ENCODE data around the gene PTGES.
"Not testable (repeated sequence)": the region's sequence is repeated elsewhere in the genome, so short reads cannot be mapped to it uniquely, and the experiment has no call there.

PTGES gene

GRCh38 chr9:129752900-129753729, at the start of gene PTGES:
Gene PTGES (minus strand): TSS chr9:129753042. CDS start chr9:129753012, 30 bp downstream.
- in situ Hi-C loops (cut with HindIII; ENCODE audit: low sequenced_read_pairs) = no loop called here

DNA sequence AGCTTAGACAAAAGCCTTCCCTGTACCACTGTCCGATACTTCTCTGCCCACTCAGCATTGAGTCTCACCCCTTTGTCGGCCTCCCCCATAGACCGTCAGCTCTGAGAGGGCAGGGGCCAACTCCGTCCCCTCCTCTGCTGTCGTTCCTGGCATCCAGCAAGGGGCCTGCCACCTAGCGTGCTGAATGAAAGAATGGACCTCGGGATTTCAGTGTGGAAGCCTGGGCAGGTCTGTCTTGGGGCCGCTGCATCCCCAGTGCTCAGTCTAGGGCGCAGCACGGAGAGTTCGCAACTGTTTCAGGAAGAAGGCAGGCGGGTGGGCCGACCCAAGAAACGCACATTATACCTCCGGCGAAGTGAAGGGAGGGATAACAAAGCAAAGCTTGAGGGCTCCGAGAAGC, 48.7 kb upstream of the PTGES start:
- in situ Hi-C loops (cut with HindIII; ENCODE audit: low sequenced_read_pairs) = no loop called here

GRCh38 chr9:129798973-129799372, 46.1 kb upstream of the PTGES start:
- in situ Hi-C loops (cut with HindIII; ENCODE audit: low sequenced_read_pairs) = no loop called here

DNA sequence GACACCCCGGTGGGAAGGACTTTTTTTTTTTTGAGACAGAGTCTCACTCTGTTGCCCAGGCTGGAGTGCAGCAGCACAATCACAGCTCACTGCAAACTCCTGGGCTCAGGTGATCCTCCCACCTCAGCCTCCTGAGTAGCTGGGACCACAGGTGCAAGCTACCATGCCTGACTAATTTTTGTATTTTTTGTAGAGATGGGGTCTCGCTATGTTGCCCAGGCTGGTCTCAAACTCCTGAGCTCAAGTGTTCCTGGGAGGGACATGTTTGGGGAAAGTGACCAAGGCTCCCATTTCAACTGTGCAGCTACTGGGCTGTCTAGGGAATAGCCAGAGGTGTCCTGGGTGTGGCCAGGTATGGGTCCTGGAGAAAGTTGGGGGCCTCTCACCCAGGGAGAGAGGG, 43.2 kb upstream of the PTGES start:
- in situ Hi-C loops (cut with HindIII; ENCODE audit: low sequenced_read_pairs) = not testable (repeated sequence)

GRCh38 chr9:129794549-129794948, 41.7 kb upstream of the PTGES start:
- in situ Hi-C loops (cut with HindIII; ENCODE audit: low sequenced_read_pairs) = no loop called here

GRCh38 chr9:129786481-129786880, 33.6 kb upstream of the PTGES start:
- in situ Hi-C loops (cut with HindIII; ENCODE audit: low sequenced_read_pairs) = no loop called here

DNA sequence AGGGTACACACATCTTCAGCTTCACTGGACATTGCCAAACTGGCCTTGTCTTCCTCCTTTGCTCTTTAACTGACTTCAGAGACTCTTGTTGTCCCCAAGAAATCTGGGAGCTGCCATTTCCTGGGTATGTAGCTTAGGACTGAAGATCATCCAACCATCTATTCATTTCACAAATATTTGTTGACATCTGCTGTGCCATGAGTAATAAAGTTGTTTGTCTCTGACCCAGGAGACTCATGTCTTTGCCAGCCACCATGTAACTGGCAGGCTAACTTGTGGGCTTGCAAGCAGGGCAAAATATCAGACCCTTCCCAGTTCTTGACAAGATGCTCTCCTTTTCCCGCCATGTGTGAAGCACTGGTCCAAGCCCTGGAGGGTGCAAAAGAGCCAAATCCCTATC, 33.0 kb upstream of the PTGES start:
- in situ Hi-C loops (cut with HindIII; ENCODE audit: low sequenced_read_pairs) = no loop called here

- in situ Hi-C loops (cut with HindIII; ENCODE audit: low sequenced_read_pairs) = not testable (repeated sequence)
These were observed 32.1 kb upstream of the PTGES start for GRCh38 chr9:129784970-129785369.

DNA sequence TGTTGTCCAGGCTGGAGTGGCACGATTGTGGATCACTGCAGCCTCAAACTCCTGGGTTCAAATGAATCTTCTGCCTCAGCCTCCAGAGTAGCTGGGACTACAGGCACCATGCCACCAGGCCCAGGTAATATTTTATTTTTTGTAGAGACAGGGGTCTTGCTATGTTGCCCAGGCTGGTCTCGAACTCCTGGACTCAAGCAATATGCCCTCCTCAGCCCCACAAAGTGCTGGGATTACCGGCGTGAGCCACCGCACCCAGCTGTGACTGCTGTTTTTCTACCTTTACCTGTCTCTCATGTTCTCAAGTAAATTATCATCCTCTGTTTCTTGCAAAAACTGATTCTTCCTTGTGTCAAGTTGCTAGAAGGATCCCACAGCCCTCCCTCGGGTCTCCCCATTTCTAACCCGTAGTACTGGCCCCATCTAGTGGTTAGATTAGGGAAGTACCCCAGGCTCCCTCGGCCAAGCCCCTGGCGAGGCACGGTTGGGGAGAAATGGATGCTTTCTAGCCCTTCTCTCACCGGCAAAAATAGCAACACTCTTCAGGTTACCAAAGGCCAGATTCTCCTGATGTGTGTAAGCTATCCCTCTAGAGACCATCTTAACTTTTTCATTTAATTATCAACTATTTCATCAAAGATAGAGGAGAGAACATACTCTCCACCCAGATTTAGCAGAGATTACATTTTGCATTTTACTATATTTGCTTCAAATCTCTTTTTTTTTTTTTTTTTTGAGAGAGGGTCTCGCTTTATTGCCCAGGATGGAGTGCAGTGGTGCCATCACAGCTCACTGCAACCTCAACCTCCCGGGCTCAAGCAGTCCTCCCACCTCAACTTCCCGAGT, 30.9 kb upstream of the PTGES start:
- in situ Hi-C loops (cut with HindIII; ENCODE audit: low sequenced_read_pairs) = no loop called here

DNA sequence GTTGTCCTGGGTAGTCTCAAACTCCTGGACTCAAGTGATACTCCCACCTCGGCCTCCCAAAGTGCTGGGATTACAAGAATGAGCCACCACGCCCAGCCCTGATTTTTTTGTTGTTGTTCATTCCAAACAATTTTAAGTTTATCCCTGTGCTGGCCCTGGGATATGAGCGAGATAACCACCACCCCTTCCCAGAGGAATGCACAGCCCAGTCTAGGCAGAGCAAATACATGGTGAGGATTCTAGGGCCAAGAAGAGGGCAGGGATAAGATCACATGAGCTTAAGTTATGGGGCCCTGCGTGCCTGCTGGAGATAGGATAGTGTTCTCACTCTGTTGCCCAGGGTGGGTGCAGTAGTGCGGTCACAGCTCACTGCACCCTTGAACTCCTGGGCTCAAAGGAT, 29.1 kb upstream of the PTGES start:
- in situ Hi-C loops (cut with HindIII; ENCODE audit: low sequenced_read_pairs) = no loop called here

DNA sequence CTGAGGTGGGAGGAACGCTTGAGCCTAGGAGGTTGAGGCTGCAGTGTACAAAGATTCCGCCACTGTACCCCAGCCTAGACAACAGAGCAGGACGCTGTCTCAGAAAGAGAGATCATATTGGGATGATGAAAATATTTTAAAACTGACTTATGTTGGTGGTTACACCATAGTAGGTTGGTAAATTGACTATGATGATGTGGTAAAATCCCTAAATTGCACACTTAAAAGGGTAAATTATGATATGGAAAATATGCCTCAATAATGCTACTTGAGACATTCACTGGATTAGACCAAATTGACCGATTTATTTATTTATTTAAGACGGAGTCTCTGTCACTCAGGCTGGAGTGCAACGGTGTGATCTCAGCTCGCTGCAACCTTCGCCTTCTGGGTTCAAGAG, 28.3 kb upstream of the PTGES start:
- in situ Hi-C loops (cut with HindIII; ENCODE audit: low sequenced_read_pairs) = no loop called here

- in situ Hi-C loops (cut with HindIII; ENCODE audit: low sequenced_read_pairs) = loop anchor here (5.0 to 10.0 kb wide), 5 partner anchors 43 to 235 kb away; partner anchors contain the start of gene TOR1A
These were observed 26.8 kb upstream of the PTGES start for GRCh38 chr9:129779560-129780190.

GRCh38 chr9:129778469-129778868, 25.6 kb upstream of the PTGES start:
- in situ Hi-C loops (cut with HindIII; ENCODE audit: low sequenced_read_pairs) = loop anchor here (5.0 to 10.0 kb wide), 5 partner anchors 44 to 234 kb away; partner anchors contain the start of gene TOR1A

DNA sequence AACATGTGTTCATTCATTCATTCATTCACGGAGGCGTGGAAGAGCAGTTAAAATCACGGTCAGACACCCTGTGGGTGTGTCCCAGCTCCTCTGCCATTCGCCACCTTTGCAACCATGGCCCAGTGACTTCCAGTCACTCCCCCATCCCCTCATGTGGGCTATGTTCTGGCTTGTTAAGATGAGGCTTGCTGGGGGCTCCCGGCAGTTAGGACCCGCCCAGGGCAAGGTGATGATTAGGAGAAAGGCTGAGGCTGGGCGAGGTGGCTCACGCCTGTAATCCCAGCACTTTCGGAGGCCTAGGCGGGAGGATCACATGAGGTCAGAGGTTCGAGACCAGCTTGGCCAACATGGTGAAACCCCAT, 24.9 kb upstream of the PTGES start:
- in situ Hi-C loops (cut with HindIII; ENCODE audit: low sequenced_read_pairs) = loop anchor here (5.0 to 10.0 kb wide), 5 partner anchors 45 to 233 kb away; partner anchors contain the start of gene TOR1A

DNA sequence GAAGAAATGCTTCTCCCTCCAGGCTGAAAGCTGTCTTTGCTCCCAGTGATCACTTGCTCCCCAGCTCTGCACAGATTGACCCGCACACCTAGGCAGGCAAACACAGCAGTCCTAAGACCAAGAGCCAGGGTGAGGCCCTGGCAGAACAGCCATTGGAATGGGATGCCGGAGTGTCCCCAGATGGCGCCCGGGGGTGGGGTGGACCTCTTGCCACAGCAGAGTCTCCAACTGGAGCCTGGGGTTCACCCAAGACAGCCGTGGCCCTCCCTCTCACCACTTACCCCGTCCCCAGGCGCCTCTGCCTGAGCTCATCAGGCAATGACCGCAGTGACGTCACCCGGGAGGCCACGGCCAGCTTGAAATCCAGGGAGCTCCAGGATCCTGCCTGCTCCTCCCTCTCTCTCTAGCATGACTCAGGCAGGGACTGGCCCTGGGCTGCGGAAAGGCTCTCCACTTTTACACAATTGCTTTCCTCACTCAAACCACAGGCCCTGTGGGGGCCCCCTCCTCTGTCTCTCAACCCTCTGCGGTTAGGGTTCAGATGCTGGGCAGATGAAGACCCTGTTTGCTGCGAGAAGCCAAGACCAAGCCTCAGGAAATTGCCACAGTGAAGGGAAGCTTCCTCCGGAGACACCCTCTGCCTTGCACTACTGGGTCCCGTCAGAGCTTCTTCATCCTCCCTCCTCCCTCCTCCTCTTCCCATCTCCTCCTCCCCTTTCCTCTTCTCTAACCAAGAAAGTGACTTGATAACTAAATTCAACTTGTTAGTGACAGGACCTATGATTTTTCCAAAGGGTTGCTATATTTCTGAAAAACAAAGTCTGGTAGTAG, 24.3 kb upstream of the PTGES start:
- in situ Hi-C loops (cut with HindIII; ENCODE audit: low sequenced_read_pairs) = loop anchor here (5.0 to 10.0 kb wide), 5 partner anchors 45 to 232 kb away; partner anchors contain the start of gene TOR1A

DNA sequence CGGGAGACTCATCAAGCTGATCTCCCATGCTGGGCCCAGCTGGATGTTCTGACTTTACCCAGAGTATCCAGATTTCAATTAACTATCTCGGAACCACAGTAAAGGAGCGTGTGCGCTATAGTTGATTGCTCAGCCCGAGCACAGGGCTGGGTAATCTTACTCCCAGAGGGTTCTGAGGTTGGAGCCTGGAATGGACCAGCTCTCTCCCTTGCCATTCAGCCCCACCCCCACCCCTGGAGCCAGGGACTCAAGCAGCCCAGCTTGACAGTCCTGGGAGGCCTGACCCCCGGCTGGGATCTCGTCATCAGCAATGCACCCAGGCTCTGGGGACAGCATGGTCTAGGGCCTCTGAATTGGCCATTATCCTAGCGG, 23.7 kb upstream of the PTGES start:
- in situ Hi-C loops (cut with HindIII; ENCODE audit: low sequenced_read_pairs) = loop anchor here (5.0 to 10.0 kb wide), 5 partner anchors 46 to 232 kb away; partner anchors contain the start of gene TOR1A

DNA sequence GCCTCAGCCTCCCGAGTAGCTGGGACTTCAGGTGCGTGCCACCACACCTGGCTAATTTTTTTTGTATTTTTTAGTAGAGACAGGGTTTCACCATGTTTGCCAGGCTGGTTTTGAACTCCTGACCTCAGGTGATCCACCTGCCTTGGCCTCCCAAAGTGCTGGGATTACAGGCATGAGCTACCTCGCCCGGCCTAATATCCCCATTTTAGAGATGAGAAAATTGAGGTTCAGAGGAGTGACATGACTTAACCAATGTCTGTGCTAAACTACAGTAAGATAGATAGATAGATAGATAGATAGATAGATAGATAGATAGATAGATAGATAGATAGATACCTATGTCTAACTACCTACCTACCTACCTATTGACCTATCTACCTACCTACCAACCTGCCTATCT, 23.3 kb upstream of the PTGES start:
- in situ Hi-C loops (cut with HindIII; ENCODE audit: low sequenced_read_pairs) = loop anchor here (5.0 to 10.0 kb wide), 5 partner anchors 46 to 231 kb away; partner anchors contain the start of gene TOR1A

- in situ Hi-C loops (cut with HindIII; ENCODE audit: low sequenced_read_pairs) = loop anchor here (5.0 to 10.0 kb wide), 5 partner anchors 47 to 231 kb away; partner anchors contain the start of gene TOR1A
These were observed 22.6 kb upstream of the PTGES start for GRCh38 chr9:129775448-129775798.

DNA sequence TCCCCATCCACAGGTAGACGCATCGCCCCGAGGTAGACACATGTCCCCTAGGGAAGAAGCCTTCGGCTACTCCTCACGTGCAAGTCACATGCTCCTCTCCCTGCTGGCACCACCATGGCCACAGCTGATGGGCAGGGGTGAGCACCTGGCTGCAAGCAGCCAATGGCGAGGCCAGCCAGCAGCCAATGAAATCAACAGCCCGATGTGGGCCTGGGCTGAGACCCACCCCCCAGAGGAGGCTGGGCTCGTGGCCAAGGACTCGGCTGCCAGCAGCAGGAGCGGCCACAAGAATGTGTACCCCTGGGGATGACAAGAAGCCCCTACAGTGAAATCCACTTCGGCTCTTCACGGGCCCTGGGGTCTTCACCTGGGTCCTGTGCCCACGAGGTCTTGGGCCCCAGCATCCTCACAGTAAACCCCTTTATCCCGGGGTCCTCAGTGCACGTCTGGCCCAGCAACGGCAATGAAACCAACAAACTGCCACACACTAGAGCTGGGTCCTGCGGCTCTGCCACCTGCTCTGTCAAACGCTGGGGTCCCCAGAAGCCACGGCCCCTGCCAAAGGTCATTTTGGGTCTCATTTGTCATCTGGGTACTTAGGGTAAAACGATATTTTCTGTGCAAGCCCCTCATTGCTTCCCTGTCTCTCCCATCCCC, 22.1 kb upstream of the PTGES start:
- in situ Hi-C loops (cut with HindIII; ENCODE audit: low sequenced_read_pairs) = loop anchor here (5.0 to 10.0 kb wide), 5 partner anchors 47 to 230 kb away; partner anchors contain the start of gene TOR1A

Data from endothelial cell of hepatic sinusoid (primary cell).